Caco-2 (cell line): ENCODE data around the gene ZBED5. TPM values are rescaled to one million over a fixed set of nuclear protein-coding genes. Genes with fewer than 3 reads are reported as not detected.

ENCODE experiments used
- BruUV-seq: library from RNA; stranded (reverse); fragments of 400-500 nt; replicated peaks from 2 replicates; lab custom pipeline; 2021; lab: Mats Ljungman, UMichigan
- CTCF ChIA-PET: fragments of 300-600 bp; sonication (Branson Sonifier 250); formaldehyde crosslinking; loops from one replicate; lab custom pipeline; 2022; ENCODE audit warnings: antibody characterized with exemption; lab: Charles Lee
- POLR2A ChIA-PET: fragments of 300-600 bp; sonication (Branson Sonifier 250); formaldehyde crosslinking; loops from one replicate; lab custom pipeline; 2022; ENCODE audit warnings: antibody characterized with exemption; lab: Charles Lee
- DNase-seq, 2 experiments: peaks; one replicate each; pipeline versions ENCODE4 v3.0.0 to v3.0.0-alpha.2; 2020 to 2022
- H3K27me3 ChIP-seq: replicated peaks from 2 replicates; pipeline ENCODE4 v1.6.0; 2011; ENCODE audit warnings: low read length; ENCODE audit not compliant: control insufficient read depth, insufficient read depth
- H3K36me3 ChIP-seq: 2 replicates; pipeline ENCODE4 v1.5.1; 2011; ENCODE audit warnings: low read length; ENCODE audit not compliant: control insufficient read depth, insufficient read depth
- H3K4me1 ChIP-seq: fragments of 250-450 bp; sonication (Bioruptor Pico); 2 replicates; pipeline ENCODE4 v1.5.1; 2020; ENCODE audit warnings: mild to moderate bottlenecking
- H3K4me3 ChIP-seq: 2 replicates; pipeline ENCODE4 v1.5.1; 2011; ENCODE audit warnings: low read depth, mild to moderate bottlenecking, control low read depth, low read length
- H3K9me3 ChIP-seq: fragments of 250-450 bp; sonication (Bioruptor Pico); 2 replicates; pipeline ENCODE4 v1.5.1; 2020; ENCODE audit warnings: mild to moderate bottlenecking, moderate library complexity
- H3K27ac Mint-ChIP-seq: one replicate; pipeline ENCODE4 v1.8.0; 2022; ENCODE audit warnings: mixed read lengths; ENCODE audit not compliant: unreplicated experiment
- H3K27me3 Mint-ChIP-seq: one replicate; pipeline ENCODE4 v1.8.0; 2022; ENCODE audit warnings: mixed read lengths; ENCODE audit not compliant: insufficient read depth, unreplicated experiment
- H3K36me3 Mint-ChIP-seq: one replicate; pipeline ENCODE4 v1.8.0; 2022; ENCODE audit warnings: mild to moderate bottlenecking, mixed read lengths; ENCODE audit not compliant: insufficient read depth, unreplicated experiment
- H3K4me1 Mint-ChIP-seq: one replicate; pipeline ENCODE4 v1.8.0; 2022; ENCODE audit warnings: low read depth, mixed read lengths; ENCODE audit not compliant: unreplicated experiment
- H3K4me3 Mint-ChIP-seq: one replicate; pipeline ENCODE4 v1.8.0; 2022; ENCODE audit warnings: mild to moderate bottlenecking, moderate library complexity, mixed read lengths; ENCODE audit not compliant: unreplicated experiment
- H3K9me3 Mint-ChIP-seq: one replicate; pipeline ENCODE4 v1.8.0; 2022; ENCODE audit warnings: mixed read lengths; ENCODE audit not compliant: unreplicated experiment
- CTCF ChIP-seq, 2 experiments: fragments of 200-600 bp in 1 of 2; IDR thresholded peaks; 1 replicate in 1 of 2; 2 replicates in 1 of 2; pipeline versions ENCODE4 v1.5.1 to v1.8.0; 2011 to 2022; ENCODE audit warnings: antibody characterized with exemption in 1 of 2, control low read depth in 1 of 2, inconsistent platforms in 1 of 2, low read depth in 1 of 2, low read length in 1 of 2, mild to moderate bottlenecking in 1 of 2, moderate library complexity in 1 of 2; ENCODE audit not compliant: insufficient read depth in 1 of 2, severe bottlenecking in 1 of 2, unreplicated experiment in 1 of 2
- intact Hi-C: fragments of 100-400 bp; cut with micrococcal nuclease; formaldehyde crosslinking; loops from one replicate; pipeline ENCODE4 v1.10.0; 2022; ENCODE audit not compliant: unreplicated experiment
- total RNA-seq: library from RNA; stranded (reverse); gene quantifications from 2 replicates; pipeline ENCODE4 v1.2.3, GENCODE V29; 2022

The ZBED5 gene
- total RNA-seq, 1 experiment from 2014 or later: 53.2 TPM

- POLR2A ChIA-PET: interaction anchor here (1.6 to 2.1 kb wide), 2 partner anchors 37 to 86 kb away, joined by 13 to 35 read pairs; partner anchors contain the start of genes EIF4G2 and ZBED5
- no peaks in the 10 kb centered on the region for H3K27me3 Mint-ChIP-seq
Observed at GRCh38 chr11:10894666-10895065, 36.8 kb upstream of the ZBED5 start.

DNA sequence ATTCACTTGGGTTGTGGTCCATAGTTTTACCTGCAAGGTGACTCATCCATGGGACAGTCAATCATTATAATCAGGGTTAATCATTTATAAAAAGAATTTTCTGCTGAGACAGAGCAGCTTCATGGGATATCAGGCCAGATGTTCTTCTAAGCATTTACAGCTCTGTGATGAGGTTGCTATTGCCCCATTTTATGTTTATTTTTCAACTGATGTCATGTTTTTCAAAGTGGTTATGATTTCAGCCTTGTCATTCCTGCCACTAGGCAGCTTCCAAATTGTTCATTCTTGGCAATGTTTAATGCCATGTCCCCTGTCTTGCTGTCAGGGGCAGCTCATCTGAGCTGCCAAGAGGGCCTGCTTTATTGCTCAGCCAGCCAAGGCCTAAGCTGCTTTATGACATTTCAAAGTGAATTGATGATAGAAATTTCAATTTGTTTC is 35.9 kb upstream of the ZBED5 start:
- peaks cover 32% of the 10 kb centered on the region for H3K4me1 ChIP-seq
- ChIA-PET CTCF (interaction anchor here (0.6 to 1.6 kb wide), 10 partner anchors 15 to 127 kb away, joined by 3 to 13 read pairs (median 5); partner anchors contain the start of genes EIF4G2 and ZBED5), POLR2A (interaction anchor here (0.9 to 2.1 kb wide), 4 partner anchors 31 to 85 kb away, joined by 4 to 35 read pairs (median 8); partner anchors contain the start of genes EIF4G2 and ZBED5)
- peaks cover 32% of the 10 kb centered on the region for H3K4me1 Mint-ChIP-seq
- DNase-seq: peak; percentile 63 to 78
- H3K36me3 ChIP-seq: no peaks in the 10 kb centered on the region
- no peak overlapping the region for H3K4me3 ChIP-seq
- H3K27ac Mint-ChIP-seq: peak overlapping the region; percentile 77
- intact Hi-C loops: no loop called here
- H3K36me3 Mint-ChIP-seq: no peaks in the 10 kb centered on the region
- TF ChIP-seq CTCF (IDR thresholded peaks at IDR 0.05; ENCODE audit: insufficient read depth in 1 of 2, low read depth in 1 of 2, low read length in 1 of 2, severe bottlenecking in 1 of 2, unreplicated experiment in 1 of 2): peak; percentile 21 to 52
- no peaks in the 10 kb centered on the region for H3K27me3 ChIP-seq
- H3K9me3 ChIP-seq: no peaks in the 10 kb centered on the region
- no TSS peak for BruUV-seq
- H3K4me3 Mint-ChIP-seq: no peak overlapping the region
- peaks cover 25% of the 10 kb centered on the region for H3K9me3 Mint-ChIP-seq
- no peaks in the 10 kb centered on the region for H3K27me3 Mint-ChIP-seq

More at GRCh38 chr11:10894666-10895065, 36.8 kb upstream of the ZBED5 start:
- H3K9me3 ChIP-seq: no peaks in the 10 kb centered on the region
- no peak overlapping the region for H3K4me3 ChIP-seq
- Mint-ChIP-seq H3K4me1 (peaks cover 41% of the 10 kb centered on the region), H3K4me3 (no peak overlapping the region), H3K27ac (peak overlapping the region; percentile 77), H3K9me3 (peaks cover 17% of the 10 kb centered on the region), H3K36me3 (peaks cover under 1% of the 10 kb centered on the region)
- intact Hi-C loops: no loop called here
- no peak for TF ChIP-seq CTCF (IDR thresholded peaks at IDR 0.05; ENCODE audit: insufficient read depth in 1 of 2, low read depth in 1 of 2, low read length in 1 of 2, severe bottlenecking in 1 of 2, unreplicated experiment in 1 of 2)
- no TSS peak for BruUV-seq
- no peaks in the 10 kb centered on the region for H3K27me3 ChIP-seq
- H3K4me1 ChIP-seq: peaks cover 42% of the 10 kb centered on the region
- DNase-seq: no peak
- H3K36me3 ChIP-seq: no peaks in the 10 kb centered on the region
- CTCF ChIA-PET: interaction anchor here (1.3 to 1.6 kb wide), 3 partner anchors 40 to 102 kb away, joined by 3 to 13 read pairs (median 11); partner anchors contain the start of gene EIF4G2

GRCh38 chr11:10892250-10892649 is 34.4 kb upstream of the ZBED5 start:
- no peaks in the 10 kb centered on the region for H3K9me3 ChIP-seq
- no peak overlapping the region for H3K27ac Mint-ChIP-seq
- DNase-seq: no peak
- ChIA-PET CTCF (no interaction called here), POLR2A (interaction anchor here (0.5 kb wide), 1 partner anchor 96 kb away, joined by 3 read pairs; no protein-coding TSS in a partner anchor)
- no peaks in the 10 kb centered on the region for H3K27me3 ChIP-seq
- BruUV-seq: no TSS peak
- H3K4me3 Mint-ChIP-seq: no peak overlapping the region
- H3K36me3 ChIP-seq: no peaks in the 10 kb centered on the region
- intact Hi-C loops: no loop called here
- peaks cover 25% of the 10 kb centered on the region for H3K9me3 Mint-ChIP-seq
- no peaks in the 10 kb centered on the region for H3K27me3 Mint-ChIP-seq
- no peak for TF ChIP-seq CTCF (IDR thresholded peaks at IDR 0.05; ENCODE audit: insufficient read depth in 1 of 2, low read depth in 1 of 2, low read length in 1 of 2, severe bottlenecking in 1 of 2, unreplicated experiment in 1 of 2)
- H3K4me1 ChIP-seq: peaks cover 23% of the 10 kb centered on the region
- H3K36me3 Mint-ChIP-seq: no peaks in the 10 kb centered on the region
- H3K4me1 Mint-ChIP-seq: peaks cover 25% of the 10 kb centered on the region
- H3K4me3 ChIP-seq: no peak overlapping the region
